ELR (cell line): ENCODE data around the gene RPIA.
"Not testable (repeated sequence)": the region's sequence is repeated elsewhere in the genome, so short reads cannot be mapped to it uniquely, and the experiment has no call there.

Experiments
- DNase-seq: peaks from one replicate; pipeline ENCODE4 v3.0.0-alpha.2; 2015; ENCODE audit warnings: low read depth

Gene RPIA

DNA sequence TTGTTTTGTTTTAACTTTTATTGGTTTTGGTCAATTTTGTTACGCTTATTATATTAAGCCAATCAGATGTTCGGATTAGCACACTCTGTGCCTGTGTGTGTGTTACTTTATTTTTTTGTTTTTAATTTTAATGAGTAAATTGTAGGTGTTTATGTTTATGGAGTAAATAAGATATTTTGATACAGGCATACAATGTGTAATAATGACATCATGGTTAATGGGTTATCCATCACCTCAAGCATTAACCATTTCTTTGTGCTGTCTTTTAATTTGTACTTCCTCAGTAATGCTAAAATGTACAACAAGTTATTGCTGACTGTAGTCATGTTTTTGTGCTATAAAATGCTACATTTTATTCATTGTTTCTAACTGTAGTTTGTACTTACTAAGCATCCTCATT, 97.7 kb downstream of the RPIA start:
- DNase-seq = not testable (repeated sequence)

DNA sequence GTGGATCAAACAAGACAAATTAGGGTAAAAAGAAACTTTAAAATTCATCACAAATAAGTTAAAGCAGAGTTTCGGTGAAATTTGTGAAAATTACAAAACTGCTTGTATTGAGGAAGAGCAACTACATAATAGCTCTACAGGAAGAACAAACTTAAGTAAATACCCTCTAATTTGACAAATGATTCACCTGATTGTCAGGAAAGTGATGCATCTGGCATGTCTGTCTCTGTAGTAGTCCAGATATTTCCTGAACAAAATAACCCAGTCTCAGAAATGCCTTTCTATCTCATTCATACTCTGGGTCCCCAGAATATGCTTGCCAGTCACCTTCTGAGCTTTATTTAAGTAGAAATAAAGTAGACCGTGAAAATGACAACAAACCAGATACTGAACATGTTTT, 104.5 kb downstream of the RPIA start:
- DNase-seq = not testable (repeated sequence)

GRCh38 chr2:88796523-88796922, 105.0 kb downstream of the RPIA start:
- DNase-seq = not testable (repeated sequence)

DNA sequence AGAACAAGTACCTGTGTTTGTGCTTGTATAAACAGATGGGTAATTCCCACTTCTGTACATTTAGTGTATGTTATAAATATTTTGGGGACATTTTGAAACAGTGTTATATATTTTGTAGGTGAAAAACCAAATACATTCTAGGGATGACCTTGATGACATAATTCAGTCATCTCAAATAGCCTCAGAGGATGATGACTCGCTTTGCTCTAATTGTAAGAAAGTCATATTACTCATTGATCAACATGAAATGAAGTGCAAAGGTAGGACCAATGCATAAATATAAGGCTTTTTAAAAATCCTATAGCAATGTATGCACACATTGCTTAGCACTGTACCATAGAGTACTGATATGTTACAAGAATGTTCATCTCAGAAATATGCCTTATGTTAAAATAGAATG, 105.7 kb downstream of the RPIA start:
- not testable (repeated sequence) for DNase-seq
